GM12873 (cell line): Measurements from ENCODE around the gene GPR78.

Experiments used
- CTCF ChIP-seq: IDR thresholded peaks from 2 replicates; pipeline ENCODE4 v1.5.1; 2012; ENCODE audit warnings: low read depth, mild to moderate bottlenecking, moderate library complexity, low read length, control low read depth; ENCODE audit not compliant: insufficient read depth; ENCODE audit errors: missing control alignments

GPR78 gene

GRCh38 chr4:8547912-8548730 lies 32.1 kb upstream of the GPR78 start:
- TF ChIP-seq CTCF: no peak

GRCh38 chr4:8548731-8549351 lies 31.4 kb upstream of the GPR78 start:
- TF ChIP-seq CTCF: no peak

DNA sequence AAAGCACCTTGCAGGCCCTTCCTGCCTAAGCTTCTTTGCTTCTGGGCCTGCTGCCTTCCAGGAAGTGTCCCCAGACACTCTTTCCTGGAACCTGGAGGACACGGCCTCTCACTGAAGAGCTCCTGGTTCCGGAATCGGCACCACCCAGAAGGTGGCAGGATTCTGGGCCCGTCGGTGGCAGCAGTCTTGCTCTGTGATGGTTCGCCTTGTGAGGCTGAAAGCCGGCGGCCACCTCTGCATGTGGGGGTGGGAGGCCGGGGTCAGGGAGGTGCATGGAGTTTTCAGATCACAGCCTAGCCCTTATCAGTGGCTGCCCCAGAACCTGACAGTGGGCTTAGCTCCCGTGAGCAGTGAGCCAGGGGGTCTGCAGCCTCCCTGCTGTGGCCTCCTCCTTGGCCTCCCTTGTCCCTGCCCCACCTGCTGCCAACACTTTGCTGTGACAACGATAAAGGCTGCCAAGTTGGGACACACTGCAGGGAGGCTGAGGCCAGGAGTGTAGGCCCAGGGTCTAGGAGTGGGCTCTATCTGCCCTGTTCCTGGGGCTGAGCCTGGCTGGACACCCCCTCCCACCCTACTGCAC lies 30.8 kb upstream of the GPR78 start:
- TF ChIP-seq CTCF: no peak

- no peak for TF ChIP-seq CTCF
Measured at GRCh38 chr4:8550691-8551090, 29.5 kb upstream of the GPR78 start.

GRCh38 chr4:8552024-8552423 lies 28.2 kb upstream of the GPR78 start:
- no peak for TF ChIP-seq CTCF

DNA sequence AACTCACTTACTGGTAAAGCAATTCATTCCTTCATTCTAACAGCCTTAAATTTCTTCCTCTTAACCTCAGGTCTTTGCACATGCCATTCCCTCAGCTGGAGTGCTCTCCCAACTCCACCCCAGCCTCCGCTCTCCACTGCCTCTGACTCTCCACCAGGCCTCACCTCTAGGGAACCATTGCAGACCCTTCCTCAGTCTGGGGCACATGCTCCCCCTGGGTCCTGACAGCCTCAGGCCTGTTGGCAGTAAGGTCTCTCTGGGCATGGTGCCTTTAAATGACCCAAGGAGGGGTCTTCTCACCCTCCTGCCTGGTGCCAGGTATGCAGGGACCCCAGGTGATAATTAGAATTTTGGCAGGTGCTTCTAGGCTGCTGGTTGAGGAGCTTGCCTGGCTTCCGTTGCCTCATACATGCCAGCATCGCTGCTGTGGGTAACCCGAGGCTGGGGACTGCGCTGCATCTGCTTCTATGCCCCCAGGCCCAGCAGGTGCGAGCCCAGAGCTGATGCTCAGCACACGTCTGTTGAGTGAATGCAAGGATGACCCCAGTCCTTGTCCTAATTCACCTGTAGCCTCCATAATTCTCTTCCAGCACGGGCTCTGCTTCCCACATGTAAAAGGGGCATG lies 27.5 kb upstream of the GPR78 start:
- TF ChIP-seq CTCF: no peak

GRCh38 chr4:8553216-8553615 lies 27.0 kb upstream of the GPR78 start:
- no peak for TF ChIP-seq CTCF
